ENCODE data around the gene TRABD2A.

DNA sequence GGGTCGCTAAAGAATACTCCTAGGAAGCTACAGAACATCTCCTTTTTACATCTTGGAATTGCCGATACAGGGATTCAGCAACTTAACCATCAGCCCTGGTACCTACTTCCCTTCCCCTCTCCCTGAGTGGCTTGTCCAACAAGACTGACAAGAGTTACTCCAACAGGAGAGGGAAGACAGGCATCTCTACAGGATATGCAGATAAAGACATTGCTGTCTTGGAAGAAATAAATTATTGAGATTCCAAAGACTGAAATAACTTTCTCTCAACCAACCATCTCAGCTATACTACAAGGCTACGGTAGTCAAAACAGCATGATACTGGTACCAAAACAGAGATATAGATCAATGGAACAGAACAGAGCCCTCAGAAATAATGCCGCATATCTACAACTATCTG, 87.2 kb downstream of the TRABD2A start:
- TF ChIP-seq, protein P1, sequence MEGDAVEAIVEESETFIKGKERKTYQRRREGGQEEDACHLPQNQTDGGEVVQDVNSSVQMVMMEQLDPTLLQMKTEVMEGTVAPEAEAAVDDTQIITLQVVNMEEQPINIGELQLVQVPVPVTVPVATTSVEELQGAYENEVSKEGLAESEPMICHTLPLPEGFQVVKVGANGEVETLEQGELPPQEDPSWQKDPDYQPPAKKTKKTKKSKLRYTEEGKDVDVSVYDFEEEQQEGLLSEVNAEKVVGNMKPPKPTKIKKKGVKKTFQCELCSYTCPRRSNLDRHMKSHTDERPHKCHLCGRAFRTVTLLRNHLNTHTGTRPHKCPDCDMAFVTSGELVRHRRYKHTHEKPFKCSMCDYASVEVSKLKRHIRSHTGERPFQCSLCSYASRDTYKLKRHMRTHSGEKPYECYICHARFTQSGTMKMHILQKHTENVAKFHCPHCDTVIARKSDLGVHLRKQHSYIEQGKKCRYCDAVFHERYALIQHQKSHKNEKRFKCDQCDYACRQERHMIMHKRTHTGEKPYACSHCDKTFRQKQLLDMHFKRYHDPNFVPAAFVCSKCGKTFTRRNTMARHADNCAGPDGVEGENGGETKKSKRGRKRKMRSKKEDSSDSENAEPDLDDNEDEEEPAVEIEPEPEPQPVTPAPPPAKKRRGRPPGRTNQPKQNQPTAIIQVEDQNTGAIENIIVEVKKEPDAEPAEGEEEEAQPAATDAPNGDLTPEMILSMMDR (IDR thresholded peaks at IDR 0.05): no peak
- no peak for TF ChIP-seq POLR2AphosphoS5 (IDR thresholded peaks at IDR 0.05)
